ENCODE data around the gene TAF4. TPM values are rescaled to one million over a fixed set of nuclear protein-coding genes. Genes with fewer than 3 reads are reported as not detected.

The TAF4 gene
- total and polyA plus RNA-seq, 2 donors (not counting 3 experiments of a cell fraction or from before 2014, with no cell fraction given): 6.1 to 19.5 TPM

DNA sequence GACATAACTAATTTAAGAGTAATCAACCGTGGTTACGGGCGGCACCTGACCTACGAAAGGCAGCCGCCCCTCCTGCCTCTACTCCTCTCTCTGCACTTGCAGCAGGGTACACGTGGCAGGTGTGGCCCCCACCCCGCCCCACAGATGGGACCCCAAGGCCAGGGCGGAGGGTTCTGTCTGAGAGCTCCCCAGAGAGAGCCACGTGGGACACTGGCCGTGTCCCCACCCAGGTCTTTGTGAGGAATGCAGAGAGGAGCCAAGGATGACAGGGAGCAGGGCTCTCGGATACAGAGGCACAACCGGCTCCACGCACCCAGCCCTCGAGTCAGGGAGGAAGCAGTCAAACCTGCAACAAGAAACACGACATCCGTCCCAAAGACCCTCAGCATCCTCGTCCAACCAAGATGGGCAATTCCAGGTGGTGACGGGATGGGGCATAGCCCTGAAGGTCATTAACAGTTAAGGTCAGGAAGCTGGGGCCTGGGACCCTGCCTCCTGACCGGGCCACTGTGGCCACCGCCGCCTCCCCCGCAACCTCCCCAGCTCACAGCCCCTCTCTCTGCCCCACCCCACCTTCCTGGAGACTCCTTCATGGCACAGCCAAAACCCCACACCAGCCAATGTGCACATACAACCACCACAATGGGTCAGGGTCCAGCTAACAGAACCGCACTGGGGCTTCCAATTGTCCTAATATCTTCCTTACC lies 47.1 kb downstream of the TAF4 start:
- peaks cover 46% of the 10 kb centered on the region for H3K79me2 ChIP-seq (ENCODE audit: control insufficient read depth, insufficient read depth, low read length)
- no peaks in the 10 kb centered on the region for H3K9me1 ChIP-seq (replicated peaks; ENCODE audit: control insufficient read depth, extremely low read depth, insufficient read depth, low read length)
- H3K9ac ChIP-seq (replicated peaks; ENCODE audit: extremely low read depth, insufficient read depth, low read length): no peak overlapping the region
- H2AFZ ChIP-seq (ENCODE audit: low read depth, low read length): no peak overlapping the region
- DNase-seq (ENCODE audit: low read depth, low spot score) (no peak), FAIRE-seq (no peak)
- H3K4me2 ChIP-seq (ENCODE audit: insufficient read depth, low read length): no peak overlapping the region
- dilution Hi-C loops (cut with MboI; ENCODE audit: extremely low pct_ligation_motif_present, low sequenced_read_pairs): no loop called here
- no peak overlapping the region for H3K27ac ChIP-seq (ENCODE audit: insufficient read depth, low read depth, low read length)
- POLR2A ChIA-PET: interaction anchor here (0.5 kb wide), 1 partner anchor 93 kb away, joined by 13 read pairs; no protein-coding TSS in a partner anchor
- H3K9me3 ChIP-seq (replicated peaks; ENCODE audit: control insufficient read depth, insufficient read depth, low read length): no peaks in the 10 kb centered on the region
- no peaks in the 10 kb centered on the region for H4K20me1 ChIP-seq (replicated peaks; ENCODE audit: control insufficient read depth, extremely low read depth, insufficient read depth, low read length)
- no peaks in the 10 kb centered on the region for H3K36me3 ChIP-seq (ENCODE audit: control insufficient read depth in 2 of 2, extremely low read depth in 1 of 2, insufficient read depth in 2 of 2, low read length in 2 of 2)
- no peak for TF ChIP-seq GATA2 (IDR thresholded peaks at IDR 0.05; ENCODE audit: insufficient read depth, insufficient read length, low read depth, low read length)
- no peak for TF ChIP-seq POLR2A (IDR thresholded peaks at IDR 0.05; ENCODE audit: low read depth, low read length)
- TF ChIP-seq JUN (IDR thresholded peaks at IDR 0.05; ENCODE audit: borderline replicate concordance, insufficient read depth, insufficient read length, low read depth): no peak
- TF ChIP-seq MYC (IDR thresholded peaks at IDR 0.05; ENCODE audit: low read depth, low read length): no peak
- TF ChIP-seq, protein P1, sequence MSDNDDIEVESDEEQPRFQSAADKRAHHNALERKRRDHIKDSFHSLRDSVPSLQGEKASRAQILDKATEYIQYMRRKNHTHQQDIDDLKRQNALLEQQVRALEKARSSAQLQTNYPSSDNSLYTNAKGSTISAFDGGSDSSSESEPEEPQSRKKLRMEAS (IDR thresholded peaks at IDR 0.05; ENCODE audit: insufficient read depth, insufficient read length): no peak
- TF ChIP-seq EZH2 (IDR thresholded peaks at IDR 0.05; ENCODE audit: borderline replicate concordance, low read depth, low read length, severe bottlenecking): no peak
- TF ChIP-seq FOS (IDR thresholded peaks at IDR 0.05; ENCODE audit: borderline replicate concordance, insufficient read depth, low read length): no peak
- no TSS peak for BruUV-seq (replicated peaks)
- CTCF ChIA-PET: interaction anchor here (3.7 kb wide), 1 partner anchor 8 kb away, joined by 13 read pairs; no protein-coding TSS in a partner anchor
- no peaks in the 10 kb centered on the region for H3K27me3 ChIP-seq (ENCODE audit: control insufficient read depth in 2 of 2, insufficient read depth in 2 of 2, low read length in 2 of 2)
- H3K4me3 ChIP-seq (replicated peaks in 1 of 3; ENCODE audit: insufficient read depth in 1 of 3, low read depth in 1 of 3, low read length in 3 of 3): no peak overlapping the region
- intact Hi-C loops (cut with micrococcal nuclease): loop anchor here (10.0 kb wide), 1 partner anchor 246 kb away; no protein-coding TSS in a partner anchor
- H3K4me1 ChIP-seq (ENCODE audit: control insufficient read depth, extremely low read depth, insufficient read depth, low read length): no peaks in the 10 kb centered on the region

Measured in endothelial cell of umbilical vein (primary cell).